ENCODE measurements around the gene DACH2. TPM values are rescaled to one million over a fixed set of nuclear protein-coding genes. Genes with fewer than 3 reads are reported as not detected.
A peak's percentile ranks its signal among the peaks of the same experiment; 100 is the strongest.

The DACH2 gene
- total RNA-seq: not detected in 2 replicates
- long read RNA-seq: 0 reads

DNA sequence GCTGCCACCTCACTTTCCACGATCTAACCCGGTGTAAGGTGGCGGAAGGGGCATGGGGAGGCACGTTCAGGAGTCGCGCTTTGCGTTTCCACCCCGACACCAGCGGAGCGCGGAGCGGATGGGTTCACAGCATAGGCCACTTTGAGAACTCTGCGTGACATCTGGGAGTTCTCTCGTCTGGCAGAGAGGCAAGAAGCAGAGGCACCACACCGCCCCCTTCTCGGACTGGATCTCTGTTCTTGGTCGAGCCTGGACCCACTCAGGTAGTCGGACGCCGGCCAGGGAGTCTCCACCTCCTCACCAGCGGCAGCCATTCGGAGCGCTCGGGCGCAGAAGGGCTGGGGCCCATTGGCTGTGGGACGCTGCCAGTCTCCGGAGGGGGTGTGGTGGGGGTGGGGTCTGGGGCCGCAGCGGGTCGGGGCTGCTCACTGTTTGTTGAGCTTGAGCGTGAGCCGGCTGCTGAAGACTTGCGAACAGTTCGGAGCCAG, at the start of gene DACH2:
Gene DACH2, plus strand, starts transcription at position 428 of the 488 bp plus-strand sequence.
- TF ChIP-seq, protein P1, sequence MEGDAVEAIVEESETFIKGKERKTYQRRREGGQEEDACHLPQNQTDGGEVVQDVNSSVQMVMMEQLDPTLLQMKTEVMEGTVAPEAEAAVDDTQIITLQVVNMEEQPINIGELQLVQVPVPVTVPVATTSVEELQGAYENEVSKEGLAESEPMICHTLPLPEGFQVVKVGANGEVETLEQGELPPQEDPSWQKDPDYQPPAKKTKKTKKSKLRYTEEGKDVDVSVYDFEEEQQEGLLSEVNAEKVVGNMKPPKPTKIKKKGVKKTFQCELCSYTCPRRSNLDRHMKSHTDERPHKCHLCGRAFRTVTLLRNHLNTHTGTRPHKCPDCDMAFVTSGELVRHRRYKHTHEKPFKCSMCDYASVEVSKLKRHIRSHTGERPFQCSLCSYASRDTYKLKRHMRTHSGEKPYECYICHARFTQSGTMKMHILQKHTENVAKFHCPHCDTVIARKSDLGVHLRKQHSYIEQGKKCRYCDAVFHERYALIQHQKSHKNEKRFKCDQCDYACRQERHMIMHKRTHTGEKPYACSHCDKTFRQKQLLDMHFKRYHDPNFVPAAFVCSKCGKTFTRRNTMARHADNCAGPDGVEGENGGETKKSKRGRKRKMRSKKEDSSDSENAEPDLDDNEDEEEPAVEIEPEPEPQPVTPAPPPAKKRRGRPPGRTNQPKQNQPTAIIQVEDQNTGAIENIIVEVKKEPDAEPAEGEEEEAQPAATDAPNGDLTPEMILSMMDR (IDR thresholded peaks at IDR 0.05): no peak
- H3K27ac Mint-ChIP-seq (ENCODE audit: unreplicated experiment): no peak within 1 kb of the TSS
- H3K4me3 Mint-ChIP-seq (ENCODE audit: unreplicated experiment): peak within 1 kb of the TSS; percentile 83
- no peaks in the 10 kb centered on the region for H3K9me3 Mint-ChIP-seq (ENCODE audit: unreplicated experiment)
- DNase-seq (ENCODE audit: extremely low spot score, unreplicated experiment): peak; percentile 87
- H3K4me1 Mint-ChIP-seq (ENCODE audit: unreplicated experiment): peaks cover 15% of the 10 kb centered on the region
- H3K27me3 Mint-ChIP-seq (ENCODE audit: unreplicated experiment): peaks cover 63% of the 10 kb centered on the region
- no peaks in the 10 kb centered on the region for H3K36me3 Mint-ChIP-seq (ENCODE audit: unreplicated experiment)

DNA sequence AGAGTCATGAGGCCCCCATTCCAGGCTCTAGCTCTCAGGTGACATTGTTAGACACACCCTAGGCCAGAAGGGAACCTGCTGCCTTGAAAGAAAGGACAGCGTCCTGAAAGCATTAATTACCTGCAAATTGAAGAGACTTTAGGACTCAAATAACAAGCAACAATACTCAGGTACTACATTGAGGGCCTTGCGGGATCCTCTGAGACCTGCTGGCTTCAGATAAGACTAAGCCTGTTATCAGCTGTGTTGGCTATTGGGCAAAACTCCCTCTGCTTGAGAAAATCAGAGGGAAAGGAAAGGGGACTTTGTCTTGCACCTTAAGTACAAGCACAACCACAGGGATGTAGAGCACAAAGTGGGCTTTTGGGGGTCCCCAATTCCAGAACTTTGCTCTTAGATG, 45.9 kb upstream of the DACH2 start:
- H3K27me3 Mint-ChIP-seq (ENCODE audit: unreplicated experiment): no peaks in the 10 kb centered on the region
- TF ChIP-seq, protein P1 (IDR thresholded peaks at IDR 0.05): no peak
- H3K4me3 Mint-ChIP-seq (ENCODE audit: unreplicated experiment): no peak overlapping the region
- no peaks in the 10 kb centered on the region for H3K9me3 Mint-ChIP-seq (ENCODE audit: unreplicated experiment)
- DNase-seq (ENCODE audit: extremely low spot score, unreplicated experiment): no peak
- no peaks in the 10 kb centered on the region for H3K36me3 Mint-ChIP-seq (ENCODE audit: unreplicated experiment)
- no peak overlapping the region for H3K27ac Mint-ChIP-seq (ENCODE audit: unreplicated experiment)
- H3K4me1 Mint-ChIP-seq (ENCODE audit: unreplicated experiment): no peaks in the 10 kb centered on the region

DNA sequence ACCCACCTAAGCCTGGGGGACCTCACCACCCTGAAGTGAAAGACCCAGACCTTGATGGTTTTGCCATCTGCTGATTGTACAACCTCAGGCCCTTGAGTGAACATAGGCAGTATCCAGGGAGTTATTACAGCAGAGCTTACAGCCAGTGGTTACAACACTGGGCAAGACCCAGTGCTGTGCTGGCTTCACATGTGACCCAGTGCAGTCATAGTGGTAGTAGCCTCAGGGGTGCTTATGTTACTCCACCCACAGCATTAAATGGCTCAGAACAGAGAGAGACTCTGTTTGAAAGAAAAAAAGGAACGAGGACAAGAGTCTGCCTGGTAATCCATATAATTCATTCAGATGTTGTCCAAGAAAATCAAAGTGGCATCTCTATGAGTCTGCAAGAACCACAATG, 45.2 kb upstream of the DACH2 start:
- no peaks in the 10 kb centered on the region for H3K36me3 Mint-ChIP-seq (ENCODE audit: unreplicated experiment)
- H3K27me3 Mint-ChIP-seq (ENCODE audit: unreplicated experiment): no peaks in the 10 kb centered on the region
- no peak for DNase-seq (ENCODE audit: extremely low spot score, unreplicated experiment)
- H3K27ac Mint-ChIP-seq (ENCODE audit: unreplicated experiment): no peak overlapping the region
- no peaks in the 10 kb centered on the region for H3K4me1 Mint-ChIP-seq (ENCODE audit: unreplicated experiment)
- no peak overlapping the region for H3K4me3 Mint-ChIP-seq (ENCODE audit: unreplicated experiment)
- TF ChIP-seq, protein P1 (IDR thresholded peaks at IDR 0.05): no peak
- H3K9me3 Mint-ChIP-seq (ENCODE audit: unreplicated experiment): no peaks in the 10 kb centered on the region

DNA sequence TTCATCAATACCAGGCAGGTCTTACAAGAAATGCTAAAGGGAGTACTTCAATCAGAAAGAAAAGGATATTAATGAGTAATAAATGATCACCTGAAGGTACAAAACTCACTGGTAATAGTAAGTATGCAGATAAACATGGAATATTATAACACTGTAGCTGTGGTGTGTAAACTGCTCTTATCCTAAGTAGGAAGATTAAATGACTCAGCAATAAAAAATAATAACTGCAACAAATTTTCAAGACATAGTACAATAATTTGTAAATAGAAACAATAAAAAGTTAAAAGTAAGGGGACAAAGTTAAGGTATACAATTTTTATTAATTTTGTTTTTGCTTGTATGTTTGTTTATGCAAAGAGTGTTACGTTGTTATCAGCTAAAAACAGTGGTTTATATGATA, 43.7 kb upstream of the DACH2 start:
- no peak for DNase-seq (ENCODE audit: extremely low spot score, unreplicated experiment)
- TF ChIP-seq, protein P1 (IDR thresholded peaks at IDR 0.05): no peak
- no peaks in the 10 kb centered on the region for H3K4me1 Mint-ChIP-seq (ENCODE audit: unreplicated experiment)
- H3K36me3 Mint-ChIP-seq (ENCODE audit: unreplicated experiment): no peaks in the 10 kb centered on the region
- H3K9me3 Mint-ChIP-seq (ENCODE audit: unreplicated experiment): no peaks in the 10 kb centered on the region
- no peak overlapping the region for H3K4me3 Mint-ChIP-seq (ENCODE audit: unreplicated experiment)
- H3K27ac Mint-ChIP-seq (ENCODE audit: unreplicated experiment): no peak overlapping the region
- no peaks in the 10 kb centered on the region for H3K27me3 Mint-ChIP-seq (ENCODE audit: unreplicated experiment)

DNA sequence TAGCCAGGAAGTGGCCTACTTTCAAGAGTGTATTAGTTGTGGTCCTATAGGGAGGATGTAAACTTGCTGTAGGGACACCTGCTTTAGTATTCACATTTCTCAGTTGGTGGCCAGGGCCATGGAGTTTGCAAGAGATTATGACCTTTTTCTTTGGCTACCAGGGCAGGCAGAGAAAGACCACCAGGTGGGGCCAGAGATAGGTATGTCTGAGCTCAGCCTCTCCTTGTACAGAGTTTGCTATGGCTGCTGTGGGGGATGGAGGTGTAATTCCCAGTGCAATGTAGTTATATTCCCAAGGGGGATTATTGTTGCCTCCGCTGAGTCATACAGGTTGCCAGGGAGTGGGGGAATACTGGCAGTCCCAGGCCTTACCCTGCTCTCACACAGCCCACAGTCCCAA, 26.3 kb upstream of the DACH2 start:
- peaks cover 34% of the 10 kb centered on the region for H3K9me3 Mint-ChIP-seq (ENCODE audit: unreplicated experiment)
- H3K36me3 Mint-ChIP-seq (ENCODE audit: unreplicated experiment): no peaks in the 10 kb centered on the region

More for the DNA sequence above, 26.3 kb upstream of the DACH2 start:
- no peak overlapping the region for H3K4me3 Mint-ChIP-seq (ENCODE audit: unreplicated experiment)
- TF ChIP-seq, protein P1 (IDR thresholded peaks at IDR 0.05): no peak
- DNase-seq (ENCODE audit: extremely low spot score, unreplicated experiment): no peak
- H3K4me1 Mint-ChIP-seq (ENCODE audit: unreplicated experiment): no peaks in the 10 kb centered on the region
- no peak overlapping the region for H3K27ac Mint-ChIP-seq (ENCODE audit: unreplicated experiment)
- H3K27me3 Mint-ChIP-seq (ENCODE audit: unreplicated experiment): no peaks in the 10 kb centered on the region

Measured in osteocyte (in vitro differentiated cells).